Ovary (tissue), 9 donors: ENCODE results near the gene TCIRG1. TPM values are rescaled to one million over a fixed set of nuclear protein-coding genes. Genes with fewer than 3 reads are reported as not detected.

ENCODE experiments used
- DNase-seq, 5 donors: peaks; one replicate each; pipeline ENCODE4 v3.0.0-alpha.2; 2019 to 2020
- H3K27ac ChIP-seq, 2 donors: fragments of 200-600 bp; one replicate each; pipeline versions ENCODE4 v1.5.1 to v1.8.0; 2019 to 2022
- H3K27me3 ChIP-seq: fragments of 200-600 bp; one replicate; pipeline ENCODE4 v1.8.0; 2022
- H3K36me3 ChIP-seq: fragments of 200-600 bp; sonication (generic); one replicate; pipeline ENCODE4 v1.5.1; 2019
- H3K4me1 ChIP-seq: one replicate; pipeline ENCODE4 v1.8.1; 2013; ENCODE audit warnings: mild to moderate bottlenecking, moderate library complexity; ENCODE audit not compliant: insufficient read depth
- H3K4me3 ChIP-seq: fragments of 200-600 bp; sonication (generic); one replicate; pipeline ENCODE4 v1.5.1; 2017
- H3K9me3 ChIP-seq, 2 donors: fragments of 200-600 bp in 1 of 2; sonication (generic) in 1 of 2; one replicate each; pipeline versions ENCODE4 v1.5.1 to v1.8.1; 2013 to 2019; ENCODE audit warnings: mild to moderate bottlenecking in 1 of 2, moderate library complexity in 1 of 2
- EP300 ChIP-seq: sonication (generic); formaldehyde crosslinking; IDR thresholded peaks from one replicate; pipeline ENCODE4 v1.6.1; 2017; ENCODE audit warnings: antibody characterized with exemption
- POLR2A ChIP-seq: fragments of 450-650 bp; IDR thresholded peaks from one replicate; pipeline ENCODE4 v1.6.1; 2017; ENCODE audit warnings: antibody characterized with exemption, mild to moderate bottlenecking, moderate library complexity
- WGBS, 3 donors: extraction: QIAGEN DNeasy Blood & Tissue Kit in 1 of 3; methylation state at CpG; one replicate each; pipeline versions ENCODE4 v1.1.5 to v1.1.7; 2013 to 2017; 5-methylcytosine and 5-hydroxymethylcytosine counted together
- intact Hi-C, 4 donors: fragments of 100-400 bp; cut with DNase I; formaldehyde crosslinking; loops; one replicate each; pipeline versions ENCODE4 v1.11.0 to v1.15.1; 2022 to 2023
- polyA plus RNA-seq, 2 donors: library from polyadenylated mRNA; stranded (reverse); fragments of 200-250 nt in 1 of 2; fragments of 350-450 nt in 1 of 2; fragmentation: Illumina TruSeq in 1 of 2; extraction: RNeasy Lipid Tissue Mini Kit (QIAGEN cat#74804) in 1 of 2; gene quantifications; one replicate each; pipeline ENCODE4 v1.2.3, GENCODE V29; 2013 to 2014
- total RNA-seq, 7 donors: library from RNA; depleted of rRNA in 2 of 7; stranded (reverse); fragments of >200 nt in 2 of 7; fragmentation: NEBNext Ultra II Directional in 3 of 7; extraction: Animal tissue kit (Norgen Biotek cat#: 25700) in 3 of 7; gene quantifications; one replicate each; pipeline versions ENCODE4 v1.1.0 to v1.2.4, GENCODE V29; 2016 to 2023
- TF ChIP-seq, protein P1 (sequence below), 3 donors: fragments of 450-650 bp in 2 of 3; fragments of 200-600 bp in 1 of 3; IDR thresholded peaks; one replicate each; pipeline versions ENCODE4 v1.5.1 to v1.8.0; 2016 to 2022; ENCODE audit warnings: antibody characterized with exemption in 3 of 3, mild to moderate bottlenecking in 1 of 3
- donor health status: DM: no; HTN: no; CAD: no; lungs with moderate emphysema.
- donor health status: DM: no; HTN: no; CAD: no.
- donor health status: Bipolar disorder and iron deficiency.
- donor health status: DM: yes; HTN: yes; CAD: no.
- donor health status: DM: no; HTN: no; CAD: no.
- donor health status: DM: yes; HTN: yes; CAD: no.

TCIRG1 gene
- total and polyA plus RNA-seq, 9 donors = 2.2 to 109 (median 77.4) TPM

DNA sequence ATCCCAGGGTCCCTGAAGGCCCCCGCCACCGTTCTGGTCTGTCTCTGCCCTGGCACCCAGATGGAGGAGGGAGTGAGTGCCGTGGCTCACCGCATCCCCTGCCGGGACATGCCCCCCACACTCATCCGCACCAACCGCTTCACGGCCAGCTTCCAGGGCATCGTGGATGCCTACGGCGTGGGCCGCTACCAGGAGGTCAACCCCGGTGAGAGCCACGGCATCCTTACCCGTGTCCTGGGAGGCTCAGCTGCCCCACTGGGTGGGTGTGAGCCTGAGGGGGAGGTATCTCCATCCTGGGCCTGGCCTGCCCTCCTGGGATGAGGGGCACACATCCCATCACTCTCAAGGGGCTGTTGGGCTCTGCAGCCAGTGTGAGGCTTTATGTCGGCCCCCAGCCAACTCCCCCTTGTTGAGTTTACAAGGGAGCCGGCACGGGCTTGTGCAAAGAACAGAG lies 6.1 kb downstream of the TCIRG1 start:
- DNase-seq = no peak
- intact Hi-C loops = loop anchor here in 3 of 4 donors (10.0 kb wide), 3 partner anchors 50 to 160 kb away; no protein-coding TSS in a partner anchor
- H3K36me3 ChIP-seq = no peaks in the 10 kb centered on the region
- no peaks in the 10 kb centered on the region for H3K27me3 ChIP-seq
- no peaks in the 10 kb centered on the region for H3K4me1 ChIP-seq
- no peaks in the 10 kb centered on the region for H3K9me3 ChIP-seq
- no peak for TF ChIP-seq EP300
- WGBS, 3 donors = 85 to 96% (median 90%) methylated on average over 12 to 18 of the region's 18 CpGs
- no peak overlapping the region for H3K4me3 ChIP-seq
- H3K27ac ChIP-seq = no peak overlapping the region

DNA sequence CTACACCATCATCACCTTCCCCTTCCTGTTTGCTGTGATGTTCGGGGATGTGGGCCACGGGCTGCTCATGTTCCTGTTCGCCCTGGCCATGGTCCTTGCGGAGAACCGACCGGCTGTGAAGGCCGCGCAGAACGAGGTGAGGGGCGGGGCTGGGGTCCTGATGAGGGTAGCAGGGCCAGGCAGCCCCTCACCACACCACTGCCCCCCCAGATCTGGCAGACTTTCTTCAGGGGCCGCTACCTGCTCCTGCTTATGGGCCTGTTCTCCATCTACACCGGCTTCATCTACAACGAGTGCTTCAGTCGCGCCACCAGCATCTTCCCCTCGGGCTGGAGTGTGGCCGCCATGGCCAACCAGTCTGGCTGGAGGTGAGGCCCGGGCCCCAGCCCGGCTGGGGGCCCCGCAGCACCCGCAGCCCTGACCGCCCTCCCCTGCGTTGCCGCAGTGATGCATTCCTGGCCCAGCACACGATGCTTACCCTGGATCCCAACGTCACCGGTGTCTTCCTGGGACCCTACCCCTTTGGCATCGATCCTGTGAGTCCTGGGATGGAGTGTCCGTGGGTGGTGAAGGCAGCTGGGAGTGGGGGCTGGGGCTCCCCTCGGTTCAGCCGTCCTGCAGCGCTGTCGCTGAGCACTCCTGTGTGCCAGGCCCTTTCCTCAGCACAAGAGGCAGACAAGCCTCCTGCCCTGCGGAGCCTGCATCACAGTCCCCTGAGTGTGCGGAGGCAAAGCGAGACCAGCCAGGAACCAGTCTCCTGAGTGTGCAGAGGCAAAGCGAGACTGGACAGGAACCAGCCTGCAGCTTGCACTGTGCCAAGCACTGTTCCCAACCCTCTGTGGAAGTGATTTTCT lies 8.8 kb downstream of the TCIRG1 start:
- Histone ChIP-seq H3K9me3 (no peaks in the 10 kb centered on the region), H3K4me3 (no peak overlapping the region), H3K36me3 (no peaks in the 10 kb centered on the region), H3K27ac (no peak overlapping the region), H3K4me1 (no peaks in the 10 kb centered on the region), H3K27me3 (no peaks in the 10 kb centered on the region)
- 85 to 91% (median 87%) methylated on average over 37 of the region's 37 CpGs for WGBS, 3 donors
- intact Hi-C loops = loop anchor here in 3 of 4 donors (10.0 kb wide), 3 partner anchors 47 to 157 kb away; no protein-coding TSS in a partner anchor
- DNase-seq = no peak
- TF ChIP-seq EP300 = no peak
- no peak for TF ChIP-seq POLR2A
- TF ChIP-seq, protein P1, sequence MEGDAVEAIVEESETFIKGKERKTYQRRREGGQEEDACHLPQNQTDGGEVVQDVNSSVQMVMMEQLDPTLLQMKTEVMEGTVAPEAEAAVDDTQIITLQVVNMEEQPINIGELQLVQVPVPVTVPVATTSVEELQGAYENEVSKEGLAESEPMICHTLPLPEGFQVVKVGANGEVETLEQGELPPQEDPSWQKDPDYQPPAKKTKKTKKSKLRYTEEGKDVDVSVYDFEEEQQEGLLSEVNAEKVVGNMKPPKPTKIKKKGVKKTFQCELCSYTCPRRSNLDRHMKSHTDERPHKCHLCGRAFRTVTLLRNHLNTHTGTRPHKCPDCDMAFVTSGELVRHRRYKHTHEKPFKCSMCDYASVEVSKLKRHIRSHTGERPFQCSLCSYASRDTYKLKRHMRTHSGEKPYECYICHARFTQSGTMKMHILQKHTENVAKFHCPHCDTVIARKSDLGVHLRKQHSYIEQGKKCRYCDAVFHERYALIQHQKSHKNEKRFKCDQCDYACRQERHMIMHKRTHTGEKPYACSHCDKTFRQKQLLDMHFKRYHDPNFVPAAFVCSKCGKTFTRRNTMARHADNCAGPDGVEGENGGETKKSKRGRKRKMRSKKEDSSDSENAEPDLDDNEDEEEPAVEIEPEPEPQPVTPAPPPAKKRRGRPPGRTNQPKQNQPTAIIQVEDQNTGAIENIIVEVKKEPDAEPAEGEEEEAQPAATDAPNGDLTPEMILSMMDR (IDR thresholded peaks at IDR 0.05) = no peak

DNA sequence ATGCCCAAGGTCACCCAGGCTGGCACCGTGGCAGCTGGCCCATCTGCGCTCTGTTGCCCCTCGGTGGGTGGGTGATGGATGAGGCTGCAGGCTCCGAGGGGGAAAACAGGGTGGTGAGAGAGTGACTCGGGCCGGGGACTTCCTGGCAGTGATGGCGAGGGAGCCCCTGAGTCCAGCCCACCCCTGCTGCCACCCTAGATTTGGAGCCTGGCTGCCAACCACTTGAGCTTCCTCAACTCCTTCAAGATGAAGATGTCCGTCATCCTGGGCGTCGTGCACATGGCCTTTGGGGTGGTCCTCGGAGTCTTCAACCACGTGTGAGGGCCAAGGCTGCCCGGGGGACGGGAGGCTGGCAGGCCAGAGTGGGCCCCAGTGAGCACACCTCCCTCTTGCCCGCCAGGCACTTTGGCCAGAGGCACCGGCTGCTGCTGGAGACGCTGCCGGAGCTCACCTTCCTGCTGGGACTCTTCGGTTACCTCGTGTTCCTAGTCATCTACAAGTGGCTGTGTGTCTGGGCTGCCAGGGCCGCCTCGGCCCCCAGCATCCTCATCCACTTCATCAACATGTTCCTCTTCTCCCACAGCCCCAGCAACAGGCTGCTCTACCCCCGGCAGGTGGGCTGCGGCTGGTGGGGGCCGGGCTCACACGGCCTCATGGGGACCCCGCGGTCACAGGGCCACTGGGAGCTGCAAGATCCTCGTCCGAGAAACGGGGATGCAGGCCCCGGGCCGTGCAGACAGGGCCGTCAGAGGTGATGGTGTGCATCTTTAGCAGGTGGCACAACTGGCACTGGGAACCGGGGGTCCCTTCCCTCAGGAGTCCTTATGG lies 10.1 kb downstream of the TCIRG1 start:
- Histone ChIP-seq H3K4me1 (no peaks in the 10 kb centered on the region), H3K36me3 (no peaks in the 10 kb centered on the region), H3K4me3 (no peak overlapping the region), H3K9me3 (no peaks in the 10 kb centered on the region), H3K27me3 (no peaks in the 10 kb centered on the region), H3K27ac (no peak overlapping the region)
- no peak for TF ChIP-seq EP300
- TF ChIP-seq, protein P1 (IDR thresholded peaks at IDR 0.05) = no peak
- no peak for TF ChIP-seq POLR2A
- intact Hi-C loops = loop anchor here in 3 of 4 donors (10.0 kb wide), 3 partner anchors 46 to 156 kb away; no protein-coding TSS in a partner anchor
- peak in 1 of 5 donors; percentile 18 for DNase-seq
- WGBS, 3 donors = 83 to 86% (median 85%) methylated on average over 22 to 35 of the region's 35 CpGs

DNA sequence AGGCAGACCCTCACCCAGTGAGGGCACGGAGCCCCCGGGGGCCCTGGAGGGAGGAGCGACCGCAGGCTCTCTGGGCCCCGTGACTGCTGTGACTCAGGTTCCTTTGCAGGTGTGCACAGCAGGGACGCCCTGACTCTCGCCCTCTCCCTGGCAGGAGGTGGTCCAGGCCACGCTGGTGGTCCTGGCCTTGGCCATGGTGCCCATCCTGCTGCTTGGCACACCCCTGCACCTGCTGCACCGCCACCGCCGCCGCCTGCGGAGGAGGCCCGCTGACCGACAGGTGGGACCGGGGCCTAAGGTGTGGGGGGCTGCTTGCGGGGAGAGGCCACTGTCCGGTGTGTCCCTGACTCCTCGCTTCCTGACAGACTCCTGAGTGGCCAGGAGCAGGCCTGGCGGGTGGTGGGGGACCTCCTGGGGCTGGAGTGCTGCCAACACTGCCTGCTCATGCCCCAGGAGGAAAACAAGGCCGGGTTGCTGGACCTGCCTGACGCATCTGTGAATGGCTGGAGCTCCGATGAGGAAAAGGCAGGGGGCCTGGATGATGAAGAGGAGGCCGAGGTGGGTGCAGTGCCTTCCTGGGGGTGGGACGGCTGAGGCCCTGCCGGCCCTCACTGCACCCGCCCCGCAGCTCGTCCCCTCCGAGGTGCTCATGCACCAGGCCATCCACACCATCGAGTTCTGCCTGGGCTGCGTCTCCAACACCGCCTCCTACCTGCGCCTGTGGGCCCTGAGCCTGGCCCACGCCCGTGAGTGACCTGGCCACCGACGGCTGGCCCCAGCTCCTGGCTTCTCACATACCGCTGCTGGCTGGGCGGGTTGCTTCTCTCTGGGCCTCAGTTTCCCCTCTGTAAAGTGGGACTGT lies 10.9 kb downstream of the TCIRG1 start:
- 82 to 90% (median 85%) methylated on average over 37 to 40 of the region's 40 CpGs for WGBS, 3 donors
- intact Hi-C loops = loop anchor here in 3 of 4 donors (10.0 kb wide), 3 partner anchors 45 to 155 kb away; no protein-coding TSS in a partner anchor

More for the DNA sequence above, 10.9 kb downstream of the TCIRG1 start:
- H3K36me3 ChIP-seq = no peaks in the 10 kb centered on the region
- no peaks in the 10 kb centered on the region for H3K27me3 ChIP-seq
- H3K4me3 ChIP-seq = no peak overlapping the region
- H3K27ac ChIP-seq = no peak overlapping the region
- TF ChIP-seq EP300 (no peak), POLR2A (no peak)
- TF ChIP-seq, protein P1 (IDR thresholded peaks at IDR 0.05) = no peak
- no peaks in the 10 kb centered on the region for H3K4me1 ChIP-seq
- no peaks in the 10 kb centered on the region for H3K9me3 ChIP-seq
- DNase-seq = peak in 1 of 5 donors; percentile 27
